SK-N-SH treated with all-trans-retinoic acid at 6 μM for 48 hours (cell line): ENCODE results near the gene NFIX.

Experiments used
- ARNTL ChIP-seq: fragments of 450-650 bp; formaldehyde crosslinking; IDR thresholded peaks from 2 replicates; pipeline ENCODE4 v1.5.0; 2020; ENCODE audit warnings: low read depth, mild to moderate bottlenecking, moderate library complexity, borderline replicate concordance
- BACH2 ChIP-seq: fragments of 250-450 bp; sonication (Bioruptor Pico); IDR thresholded peaks from 2 replicates; pipeline ENCODE4 v1.9.0; 2021; ENCODE audit warnings: mild to moderate bottlenecking, borderline replicate concordance
- OSR1 ChIP-seq: fragments of 250-450 bp; sonication (Bioruptor Pico); IDR thresholded peaks from 2 replicates; pipeline ENCODE4 v1.8.0; 2022; ENCODE audit warnings: moderate library complexity, mild to moderate bottlenecking, inconsistent platforms
- PATZ1 ChIP-seq: fragments of 250-450 bp; sonication (Bioruptor Pico); IDR thresholded peaks from 2 replicates; pipeline ENCODE4 v1.8.0; 2020; ENCODE audit warnings: mild to moderate bottlenecking, moderate library complexity, borderline replicate concordance
- SNAI2 ChIP-seq: fragments of 250-450 bp; sonication (Bioruptor Pico); IDR thresholded peaks from 2 replicates; pipeline ENCODE4 v1.5.0; 2020; ENCODE audit warnings: mild to moderate bottlenecking, moderate library complexity

- no peak for TF ChIP-seq SNAI2 (CRISPR knock-in tag)
- no peak for TF ChIP-seq BACH2 (CRISPR knock-in tag)
- no peak for TF ChIP-seq PATZ1
- TF ChIP-seq OSR1 (CRISPR knock-in tag): no peak
- no peak for TF ChIP-seq ARNTL (CRISPR knock-in tag)
Measured at GRCh38 chr19:13064092-13064489, 68.8 kb downstream of the NFIX start.
